Omental fat pad (tissue), 4 donors: ENCODE measurements around the gene TAAR8. TPM values are rescaled to one million over a fixed set of nuclear protein-coding genes. Genes with fewer than 3 reads are reported as not detected.
"Not testable (repeated sequence)": the region's sequence is repeated elsewhere in the genome, so short reads cannot be mapped to it uniquely, and the experiment has no call there.

ENCODE experiments used
- ATAC-seq: fragments of 150-250 bp; one replicate; pipeline ENCODE4 v1.9.1; 2016; ENCODE audit warnings: mild to moderate bottlenecking, moderate library complexity; ENCODE audit not compliant: low FRiP score
- DNase-seq: peaks from one replicate; pipeline ENCODE4 v3.0.0-alpha.2; 2019; ENCODE audit warnings: low spot score
- small RNA-seq: library from RNA; depleted of rRNA; stranded (forward); fragments of <200 nt; gene quantifications from one replicate; pipeline ENCODE3, GENCODE V24; 2016
- total RNA-seq, 4 donors: library from RNA; depleted of rRNA; stranded (reverse); fragments of >200 nt; gene quantifications; one replicate each; pipeline ENCODE4 v1.1.0, GENCODE V29; 2016
- TF ChIP-seq, protein P1 (sequence below), 3 donors: fragments of 450-650 bp; IDR thresholded peaks; one replicate each; pipeline ENCODE4 v1.5.1; 2016 to 2017; ENCODE audit warnings: antibody characterized with exemption in 3 of 3, mild to moderate bottlenecking in 3 of 3, moderate library complexity in 2 of 3

TAAR8 gene
- total RNA-seq, 4 donors from 2014 or later: not detected

DNA sequence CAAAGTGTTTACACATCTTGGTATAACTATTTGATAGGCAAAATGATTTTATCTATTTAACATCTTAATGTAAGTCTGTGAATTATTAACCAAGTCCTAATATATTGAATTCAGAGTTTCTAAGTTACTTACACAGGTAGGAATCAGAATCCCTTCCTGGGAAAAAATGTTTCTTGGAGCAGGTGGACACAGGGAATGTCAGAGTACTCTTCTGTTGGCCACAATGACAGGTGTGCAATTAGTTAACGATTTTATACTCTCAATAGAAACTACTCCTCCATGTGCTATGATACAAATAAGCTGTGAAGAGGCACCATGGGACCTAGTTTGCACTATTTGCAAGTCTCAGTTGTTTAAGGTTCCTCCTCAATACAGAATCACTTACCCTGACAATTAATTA is 37.9 kb downstream of the TAAR8 start:
- no peak for DNase-seq
- no peak for ATAC-seq
- TF ChIP-seq, protein P1, sequence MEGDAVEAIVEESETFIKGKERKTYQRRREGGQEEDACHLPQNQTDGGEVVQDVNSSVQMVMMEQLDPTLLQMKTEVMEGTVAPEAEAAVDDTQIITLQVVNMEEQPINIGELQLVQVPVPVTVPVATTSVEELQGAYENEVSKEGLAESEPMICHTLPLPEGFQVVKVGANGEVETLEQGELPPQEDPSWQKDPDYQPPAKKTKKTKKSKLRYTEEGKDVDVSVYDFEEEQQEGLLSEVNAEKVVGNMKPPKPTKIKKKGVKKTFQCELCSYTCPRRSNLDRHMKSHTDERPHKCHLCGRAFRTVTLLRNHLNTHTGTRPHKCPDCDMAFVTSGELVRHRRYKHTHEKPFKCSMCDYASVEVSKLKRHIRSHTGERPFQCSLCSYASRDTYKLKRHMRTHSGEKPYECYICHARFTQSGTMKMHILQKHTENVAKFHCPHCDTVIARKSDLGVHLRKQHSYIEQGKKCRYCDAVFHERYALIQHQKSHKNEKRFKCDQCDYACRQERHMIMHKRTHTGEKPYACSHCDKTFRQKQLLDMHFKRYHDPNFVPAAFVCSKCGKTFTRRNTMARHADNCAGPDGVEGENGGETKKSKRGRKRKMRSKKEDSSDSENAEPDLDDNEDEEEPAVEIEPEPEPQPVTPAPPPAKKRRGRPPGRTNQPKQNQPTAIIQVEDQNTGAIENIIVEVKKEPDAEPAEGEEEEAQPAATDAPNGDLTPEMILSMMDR (IDR thresholded peaks at IDR 0.05): no peak

DNA sequence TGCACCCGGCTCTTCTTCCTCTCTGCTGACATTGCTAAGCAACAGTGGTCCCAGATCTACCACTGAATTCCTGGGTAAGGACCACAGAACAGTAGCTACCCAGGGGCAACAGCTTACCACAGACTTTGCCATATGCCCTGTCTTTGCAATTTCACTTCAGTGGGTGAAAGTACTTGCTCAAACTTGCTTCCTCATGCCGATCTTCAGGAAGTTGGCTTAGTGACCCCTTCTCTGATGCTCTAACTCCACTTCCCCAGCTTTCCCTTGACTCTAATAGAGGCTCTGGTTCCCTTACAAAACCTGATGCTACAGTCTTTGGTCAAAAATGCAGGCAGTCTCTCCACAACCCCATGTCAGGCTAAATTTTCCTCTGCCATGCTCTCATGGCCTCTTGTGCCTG is 40.4 kb downstream of the TAAR8 start:
- DNase-seq (no peak), ATAC-seq (no peak)
- TF ChIP-seq, protein P1 (IDR thresholded peaks at IDR 0.05): no peak

DNA sequence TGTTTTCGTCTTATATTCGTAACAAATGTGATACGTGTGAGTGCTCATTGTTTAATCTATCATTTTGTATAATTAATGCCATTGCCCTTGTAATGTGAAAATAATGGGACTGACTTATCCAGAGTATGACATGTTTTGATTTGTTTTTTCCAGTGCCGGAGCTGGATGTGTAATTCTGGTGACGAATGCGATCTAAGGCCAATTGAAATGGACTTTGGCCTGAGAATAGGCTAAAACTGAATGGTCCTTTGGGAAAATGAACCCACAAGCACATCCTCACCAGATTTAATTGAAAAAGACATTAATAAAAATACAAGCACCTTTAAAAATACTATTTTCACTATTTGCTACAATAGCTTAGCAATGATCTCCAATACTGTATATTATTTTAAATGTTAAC is 43.7 kb downstream of the TAAR8 start:
- TF ChIP-seq, protein P1 (IDR thresholded peaks at IDR 0.05): no peak
- ATAC-seq: no peak

DNA sequence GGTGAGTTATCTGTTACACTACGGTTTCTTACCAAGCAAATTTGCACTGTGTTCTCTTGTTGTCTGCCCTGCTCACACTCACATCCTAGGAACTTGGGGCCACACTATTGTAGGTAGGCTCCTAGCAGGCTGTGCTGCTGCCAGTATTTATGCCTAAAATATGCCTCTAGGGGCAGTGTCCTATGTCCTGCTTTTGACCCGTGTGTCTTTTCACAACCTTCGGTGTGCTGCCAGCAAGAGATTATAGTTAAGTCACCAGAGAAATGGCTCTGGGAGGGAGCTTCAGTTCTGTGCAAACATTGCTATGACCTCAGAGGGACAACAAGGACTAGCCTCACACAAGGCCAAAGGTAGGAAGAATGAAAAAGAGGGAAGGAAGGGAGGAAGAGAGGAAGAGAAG is 46.0 kb downstream of the TAAR8 start:
- DNase-seq (no peak), ATAC-seq (no peak)
- TF ChIP-seq, protein P1 (IDR thresholded peaks at IDR 0.05): no peak

More for the DNA sequence above, 43.7 kb downstream of the TAAR8 start:
- no peak for DNase-seq

DNA sequence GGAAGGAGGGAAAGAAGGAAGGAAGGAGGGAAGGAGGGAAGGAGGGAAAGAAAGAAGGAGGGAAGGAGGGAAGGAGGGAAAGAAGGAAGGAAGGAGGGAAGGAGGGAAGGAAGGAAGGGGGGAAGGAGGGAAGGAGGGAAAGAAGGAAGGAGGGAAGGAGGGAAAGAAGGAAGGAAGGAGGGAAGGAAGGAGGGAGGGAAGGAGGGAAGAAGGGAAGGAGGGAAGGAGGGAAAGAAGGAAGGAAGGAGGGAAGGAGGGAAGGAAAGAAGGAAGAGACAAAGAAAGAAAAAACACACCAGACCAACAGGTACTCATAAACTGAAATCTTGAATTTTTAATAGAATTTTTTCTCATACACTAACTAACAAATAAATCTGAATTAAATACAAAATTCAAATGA is 48.4 kb downstream of the TAAR8 start:
- not testable (repeated sequence) for ATAC-seq, DNase-seq

Small RNA genes lying within 50 kb of the gene (small RNA-seq; reads per million reads assigned to genes)
- gene TAAR7P: not detected

Other genes starting within 250 kb of the TAAR8 start
- 1 to 10 TPM; 1.3 to 2.7 (median 2.0) TPM for gene MOXD1, start 151.2 kb upstream of the TAAR8 start, total RNA-seq
- 10 to 100 TPM; 36.1 to 78.3 (median 48.2) TPM for gene STX7, start 39.6 kb upstream of the TAAR8 start, total RNA-seq
- not detected for gene TAAR9, start 14.4 kb upstream of the TAAR8 start, total RNA-seq
- not detected for gene TAAR6, start 17.6 kb downstream of the TAAR8 start, total RNA-seq
- gene TAAR5, start 37.1 kb downstream of the TAAR8 start, total RNA-seq: not detected
- not detected for gene TAAR2, start 71.6 kb downstream of the TAAR8 start, total RNA-seq
- not detected for gene TAAR1, start 106.5 kb downstream of the TAAR8 start, total RNA-seq
- 10 to 100 TPM in 1 of 4 donors, 1 to 10 TPM in 3; 2.5 to 21.4 (median 6.0) TPM for gene VNN1, start 161.4 kb downstream of the TAAR8 start, total RNA-seq
- 10 to 100 TPM in 3 of 4 donors, 1 to 10 TPM in 1; 4.7 to 66.0 (median 22.5) TPM for gene VNN2, start 205.2 kb downstream of the TAAR8 start, total RNA-seq
- 10 to 100 TPM; 10.8 to 20.2 (median 17.2) TPM for gene SLC18B1, start 246.0 kb downstream of the TAAR8 start, total RNA-seq